Testis (tissue), 2 donors: ENCODE measurements around the gene GPATCH3.

ENCODE experiments used
- POLR2A ChIP-seq: fragments of 450-650 bp; IDR thresholded peaks from one replicate; pipeline ENCODE4 v1.6.1; 2017; ENCODE audit warnings: antibody characterized with exemption, mild to moderate bottlenecking, moderate library complexity
- TF ChIP-seq, protein P1 (sequence below), 3 experiments: fragments of 450-650 bp in 2 of 3; fragments of 200-600 bp in 1 of 3; sonication (generic) in 1 of 3; IDR thresholded peaks; one replicate each; pipeline ENCODE4 v1.5.1; 2016 to 2019; ENCODE audit warnings: antibody characterized with exemption in 3 of 3, mild to moderate bottlenecking in 2 of 3, moderate library complexity in 1 of 3

DNA sequence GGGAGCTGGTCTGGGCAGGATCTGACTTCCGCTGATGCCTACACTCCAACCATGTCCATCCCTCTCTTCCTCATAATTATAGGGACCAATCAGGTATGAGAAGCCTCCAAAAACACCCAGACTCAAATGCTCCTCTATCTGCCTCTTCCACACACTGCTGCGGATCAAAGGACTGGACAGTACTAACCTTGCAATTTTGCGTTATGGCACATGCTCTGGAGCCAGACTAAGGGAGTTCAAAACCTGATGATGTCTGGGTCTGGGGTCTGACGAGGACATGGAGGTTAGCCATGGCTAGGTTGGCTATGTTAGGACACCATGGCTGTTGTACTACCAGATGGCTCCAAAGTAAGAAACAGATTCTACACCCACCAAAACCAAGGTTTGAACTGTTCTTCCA is 20.5 kb downstream of the GPATCH3 start:
- TF ChIP-seq, protein P1, sequence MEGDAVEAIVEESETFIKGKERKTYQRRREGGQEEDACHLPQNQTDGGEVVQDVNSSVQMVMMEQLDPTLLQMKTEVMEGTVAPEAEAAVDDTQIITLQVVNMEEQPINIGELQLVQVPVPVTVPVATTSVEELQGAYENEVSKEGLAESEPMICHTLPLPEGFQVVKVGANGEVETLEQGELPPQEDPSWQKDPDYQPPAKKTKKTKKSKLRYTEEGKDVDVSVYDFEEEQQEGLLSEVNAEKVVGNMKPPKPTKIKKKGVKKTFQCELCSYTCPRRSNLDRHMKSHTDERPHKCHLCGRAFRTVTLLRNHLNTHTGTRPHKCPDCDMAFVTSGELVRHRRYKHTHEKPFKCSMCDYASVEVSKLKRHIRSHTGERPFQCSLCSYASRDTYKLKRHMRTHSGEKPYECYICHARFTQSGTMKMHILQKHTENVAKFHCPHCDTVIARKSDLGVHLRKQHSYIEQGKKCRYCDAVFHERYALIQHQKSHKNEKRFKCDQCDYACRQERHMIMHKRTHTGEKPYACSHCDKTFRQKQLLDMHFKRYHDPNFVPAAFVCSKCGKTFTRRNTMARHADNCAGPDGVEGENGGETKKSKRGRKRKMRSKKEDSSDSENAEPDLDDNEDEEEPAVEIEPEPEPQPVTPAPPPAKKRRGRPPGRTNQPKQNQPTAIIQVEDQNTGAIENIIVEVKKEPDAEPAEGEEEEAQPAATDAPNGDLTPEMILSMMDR (IDR thresholded peaks at IDR 0.05) = no peak
- no peak for TF ChIP-seq POLR2A
